Endothelial cell (in vitro differentiated cells): ENCODE results near the gene ATIC. TPM values are rescaled to one million over a fixed set of nuclear protein-coding genes. Genes with fewer than 3 reads are reported as not detected.

Experiments
- DNase-seq: peaks from one replicate; pipeline ENCODE4 v3.0.0; 2021; ENCODE audit warnings: low spot score
- H3K27ac Mint-ChIP-seq: one replicate; pipeline ENCODE4 v1.8.0; 2021; ENCODE audit warnings: mixed read lengths, inconsistent platforms; ENCODE audit not compliant: unreplicated experiment
- H3K27me3 Mint-ChIP-seq: one replicate; pipeline ENCODE4 v1.8.0; 2021; ENCODE audit warnings: mild to moderate bottlenecking, moderate library complexity, mixed read lengths, inconsistent platforms; ENCODE audit not compliant: unreplicated experiment
- H3K36me3 Mint-ChIP-seq: one replicate; pipeline ENCODE4 v1.8.0; 2021; ENCODE audit warnings: mild to moderate bottlenecking, low read depth, mixed read lengths, inconsistent platforms; ENCODE audit not compliant: unreplicated experiment
- H3K4me1 Mint-ChIP-seq: one replicate; pipeline ENCODE4 v1.8.0; 2021; ENCODE audit warnings: mild to moderate bottlenecking, mixed read lengths, inconsistent platforms; ENCODE audit not compliant: unreplicated experiment
- H3K4me3 Mint-ChIP-seq: one replicate; pipeline ENCODE4 v1.8.0; 2021; ENCODE audit warnings: mild to moderate bottlenecking, mixed read lengths, inconsistent platforms; ENCODE audit not compliant: unreplicated experiment
- H3K9me3 Mint-ChIP-seq: one replicate; pipeline ENCODE4 v1.8.0; 2021; ENCODE audit warnings: mixed read lengths, inconsistent platforms; ENCODE audit not compliant: unreplicated experiment
- total RNA-seq: library from RNA; stranded (reverse); fragmentation: NEBNext Ultra II Directional; extraction: Animal tissue kit (Norgen Biotek cat#: 25700); gene quantifications from one replicate; pipeline ENCODE4 v1.2.1, GENCODE V29; 2021; ENCODE audit not compliant: unreplicated experiment
- TF ChIP-seq, protein P1 (sequence below): fragments of 200-600 bp; sonication (generic); IDR thresholded peaks from one replicate; pipeline ENCODE4 v1.5.0; 2021; ENCODE audit warnings: antibody characterized with exemption; ENCODE audit not compliant: unreplicated experiment

Gene ATIC
- total RNA-seq, 1 donor from 2014 or later = 29.3 TPM

DNA sequence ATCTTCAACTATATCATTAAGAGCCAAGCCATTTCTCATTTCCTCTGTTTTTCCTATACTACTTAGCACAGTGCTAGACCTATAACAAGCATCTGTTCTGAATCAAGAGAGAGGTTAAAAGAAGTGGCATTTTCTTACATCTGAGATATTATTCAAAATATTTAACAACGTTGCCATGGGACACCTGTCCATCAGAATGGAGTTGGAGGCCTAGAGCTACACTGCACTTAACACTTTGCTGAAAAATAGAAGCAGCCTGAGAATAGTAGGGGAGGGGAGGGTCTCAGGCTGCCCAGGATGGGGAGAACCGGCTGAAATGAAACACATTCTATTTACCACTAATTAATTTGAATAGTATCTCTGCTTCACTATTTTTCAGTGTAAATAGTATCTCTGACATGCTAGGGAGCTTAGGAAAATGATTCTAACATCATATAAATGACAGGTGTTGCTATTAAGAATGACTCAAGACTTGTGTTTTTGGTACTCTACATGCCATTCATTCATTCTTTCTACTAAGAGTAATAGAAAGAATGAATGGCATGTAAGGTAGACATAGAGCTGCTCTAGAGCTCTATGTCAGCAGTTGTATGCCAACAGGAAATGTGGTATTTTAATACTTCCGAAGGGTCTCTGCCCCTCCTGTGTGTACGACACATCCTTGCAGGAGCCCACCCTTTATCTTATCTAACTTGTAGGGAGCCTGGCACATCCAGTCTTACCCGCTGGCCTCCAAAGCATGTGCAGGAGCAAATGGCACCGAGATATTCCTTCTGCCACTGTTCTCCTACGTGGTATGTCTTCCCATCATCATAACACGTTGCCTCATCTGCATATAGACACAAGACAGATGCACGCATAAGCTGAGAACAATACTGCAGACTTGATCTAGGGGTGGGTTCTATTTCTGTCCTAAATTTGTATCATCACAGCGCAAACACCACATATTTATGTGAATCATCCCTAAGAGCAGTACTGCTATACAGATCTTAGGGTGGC, 52.6 kb downstream of the ATIC start:
- Mint-ChIP-seq H3K27ac (no peak overlapping the region), H3K9me3 (no peaks in the 10 kb centered on the region), H3K4me1 (no peaks in the 10 kb centered on the region), H3K4me3 (no peak overlapping the region), H3K27me3 (peaks cover 2% of the 10 kb centered on the region), H3K36me3 (peaks cover 49% of the 10 kb centered on the region)
- DNase-seq = no peak
- TF ChIP-seq, protein P1, sequence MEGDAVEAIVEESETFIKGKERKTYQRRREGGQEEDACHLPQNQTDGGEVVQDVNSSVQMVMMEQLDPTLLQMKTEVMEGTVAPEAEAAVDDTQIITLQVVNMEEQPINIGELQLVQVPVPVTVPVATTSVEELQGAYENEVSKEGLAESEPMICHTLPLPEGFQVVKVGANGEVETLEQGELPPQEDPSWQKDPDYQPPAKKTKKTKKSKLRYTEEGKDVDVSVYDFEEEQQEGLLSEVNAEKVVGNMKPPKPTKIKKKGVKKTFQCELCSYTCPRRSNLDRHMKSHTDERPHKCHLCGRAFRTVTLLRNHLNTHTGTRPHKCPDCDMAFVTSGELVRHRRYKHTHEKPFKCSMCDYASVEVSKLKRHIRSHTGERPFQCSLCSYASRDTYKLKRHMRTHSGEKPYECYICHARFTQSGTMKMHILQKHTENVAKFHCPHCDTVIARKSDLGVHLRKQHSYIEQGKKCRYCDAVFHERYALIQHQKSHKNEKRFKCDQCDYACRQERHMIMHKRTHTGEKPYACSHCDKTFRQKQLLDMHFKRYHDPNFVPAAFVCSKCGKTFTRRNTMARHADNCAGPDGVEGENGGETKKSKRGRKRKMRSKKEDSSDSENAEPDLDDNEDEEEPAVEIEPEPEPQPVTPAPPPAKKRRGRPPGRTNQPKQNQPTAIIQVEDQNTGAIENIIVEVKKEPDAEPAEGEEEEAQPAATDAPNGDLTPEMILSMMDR = no peak

DNA sequence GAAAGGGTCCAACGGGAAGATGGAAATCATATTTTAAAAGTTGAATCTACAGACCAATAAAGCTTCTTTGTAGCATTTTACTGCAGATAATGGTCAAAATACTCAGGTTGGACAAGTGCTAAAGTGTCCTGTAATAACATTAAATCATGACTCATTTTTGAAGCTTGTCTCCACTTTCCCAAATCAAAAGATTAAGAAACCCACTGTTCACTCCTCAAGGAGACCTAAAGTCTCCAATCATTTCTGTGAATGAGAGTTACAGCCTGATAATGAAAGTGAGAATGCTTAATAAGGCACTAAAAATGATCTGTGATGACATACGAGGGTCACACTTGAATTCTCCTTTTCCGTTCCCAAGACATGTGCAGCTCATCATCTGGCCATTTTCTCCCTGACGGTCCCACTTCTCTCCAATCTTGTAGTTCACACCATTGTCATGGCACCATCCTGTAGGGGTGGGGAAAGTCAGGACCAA, 53.4 kb downstream of the ATIC start:
- Mint-ChIP-seq H3K4me3 (no peak overlapping the region), H3K27me3 (peaks cover 2% of the 10 kb centered on the region), H3K27ac (no peak overlapping the region), H3K36me3 (peaks cover 55% of the 10 kb centered on the region), H3K9me3 (no peaks in the 10 kb centered on the region), H3K4me1 (no peaks in the 10 kb centered on the region)
- no peak for DNase-seq
- TF ChIP-seq, protein P1 = no peak

DNA sequence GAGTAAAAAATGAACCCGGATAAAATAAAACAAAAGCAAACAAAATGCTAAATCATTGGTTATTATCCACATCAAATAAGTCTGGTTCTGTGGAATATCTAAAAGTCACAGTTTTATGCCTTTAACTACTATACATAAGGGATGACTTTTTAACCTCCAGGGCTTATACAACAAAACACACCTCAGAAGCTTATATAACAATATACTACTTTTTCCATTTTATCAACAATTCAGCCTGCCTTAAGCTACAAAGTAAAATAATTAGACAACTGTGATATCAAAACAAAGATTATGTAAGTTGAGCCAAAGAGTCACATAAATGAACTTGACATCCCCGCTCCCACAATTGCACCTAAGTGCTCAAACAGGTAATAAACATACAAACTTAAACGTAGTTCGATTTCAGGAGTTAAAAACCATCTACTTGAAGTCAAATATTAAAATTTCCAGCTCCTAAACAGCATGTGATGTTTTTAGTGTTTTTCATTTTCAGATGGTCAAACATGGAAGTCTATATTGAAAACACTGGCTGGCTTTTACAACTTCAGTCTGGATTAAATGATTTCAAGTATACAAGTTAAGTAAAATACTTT, 54.7 kb downstream of the ATIC start:
- TF ChIP-seq, protein P1 = no peak
- Mint-ChIP-seq H3K36me3 (peaks cover 57% of the 10 kb centered on the region), H3K27me3 (peaks cover 2% of the 10 kb centered on the region), H3K4me1 (no peaks in the 10 kb centered on the region), H3K4me3 (no peak overlapping the region), H3K9me3 (no peaks in the 10 kb centered on the region), H3K27ac (no peak overlapping the region)
- no peak for DNase-seq

DNA sequence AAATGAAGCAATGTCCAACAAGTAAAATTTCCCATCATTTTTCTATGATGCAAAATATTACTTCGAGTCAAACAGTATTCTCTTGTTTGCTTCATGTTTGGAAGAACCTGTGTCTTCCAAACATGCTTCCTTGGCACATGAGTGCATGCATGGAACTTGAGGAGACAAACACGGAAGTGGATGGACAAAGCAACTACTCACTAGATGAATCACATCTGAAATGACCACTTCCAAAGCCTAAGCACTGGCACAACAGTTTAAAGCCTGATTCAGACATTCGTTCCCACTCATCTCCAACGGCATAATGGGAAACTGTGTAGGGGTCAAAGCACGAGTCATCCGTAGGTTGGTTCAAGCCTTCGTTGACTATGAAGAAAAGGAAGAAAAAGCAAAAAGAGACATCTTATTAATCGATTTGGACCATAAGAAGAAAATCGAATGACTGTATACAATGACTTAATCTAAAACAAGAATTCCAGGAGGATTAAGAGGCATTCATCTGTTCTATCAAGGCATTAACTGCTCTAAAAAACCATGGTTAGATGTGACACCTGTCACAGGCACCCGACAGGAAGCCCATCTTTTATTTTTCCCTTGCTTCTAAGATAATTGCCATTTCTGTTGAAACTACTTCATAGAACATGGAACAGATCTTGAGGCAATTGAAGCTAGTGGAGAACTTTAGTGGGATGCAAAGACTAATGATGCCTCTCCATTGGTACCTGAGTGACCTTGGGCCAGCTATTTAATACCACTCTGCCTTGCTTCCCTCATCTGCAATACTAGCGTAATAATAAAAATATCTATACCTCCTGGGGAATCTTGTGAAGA, 56.0 kb downstream of the ATIC start:
- TF ChIP-seq, protein P1 = no peak
- Mint-ChIP-seq H3K4me1 (no peaks in the 10 kb centered on the region), H3K9me3 (no peaks in the 10 kb centered on the region), H3K4me3 (no peak overlapping the region), H3K27ac (no peak overlapping the region), H3K27me3 (peaks cover 2% of the 10 kb centered on the region), H3K36me3 (peaks cover 56% of the 10 kb centered on the region)
- DNase-seq = no peak
